HG03521 (cell line): ENCODE results near the gene KCNK3.

Experiments used
- ATAC-seq: cut with Tn5 transposase; IDR thresholded peaks from one replicate; pipeline ENCODE4 v1.9.1; 2021; ENCODE audit warnings: mild to moderate bottlenecking, moderate library complexity; ENCODE audit not compliant: unreplicated experiment

Gene KCNK3

GRCh38 chr2:26687801-26688200 lies 4.7 kb upstream of the KCNK3 start:
- ATAC-seq = no peak

GRCh38 chr2:26691161-26691560 lies 1.4 kb upstream of the KCNK3 start:
- no peak for ATAC-seq

GRCh38 chr2:26691881-26692278 lies 642 bp upstream of the KCNK3 start:
- ATAC-seq = no peak

- no peak for ATAC-seq
Measured at GRCh38 chr2:26692897-26693849, 651 bp downstream of the KCNK3 start.

- no peak for ATAC-seq
Measured at GRCh38 chr2:26694001-26694400, 1.5 kb downstream of the KCNK3 start.

- no peak for ATAC-seq
Measured at GRCh38 chr2:26696351-26696816, 3.9 kb downstream of the KCNK3 start.

- no peak for ATAC-seq
Measured at GRCh38 chr2:26697425-26697824, 4.9 kb downstream of the KCNK3 start.

GRCh38 chr2:26699295-26699694 lies 6.8 kb downstream of the KCNK3 start:
- no peak for ATAC-seq

GRCh38 chr2:26700078-26700477 lies 7.6 kb downstream of the KCNK3 start:
- no peak for ATAC-seq

- ATAC-seq = no peak
Measured at GRCh38 chr2:26701596-26701995, 9.1 kb downstream of the KCNK3 start.

GRCh38 chr2:26702025-26702424 lies 9.5 kb downstream of the KCNK3 start:
- ATAC-seq = no peak

GRCh38 chr2:26704441-26704977 lies 12.0 kb downstream of the KCNK3 start:
- no peak for ATAC-seq

GRCh38 chr2:26705126-26705525 lies 12.6 kb downstream of the KCNK3 start:
- ATAC-seq = no peak

GRCh38 chr2:26706093-26706492 lies 13.6 kb downstream of the KCNK3 start:
- no peak for ATAC-seq

- ATAC-seq = no peak
Measured at GRCh38 chr2:26706616-26707473, 14.3 kb downstream of the KCNK3 start.

- ATAC-seq = no peak
Measured at GRCh38 chr2:26707747-26708146, 15.2 kb downstream of the KCNK3 start.

- no peak for ATAC-seq
Measured at GRCh38 chr2:26708457-26708856, 15.9 kb downstream of the KCNK3 start.

- ATAC-seq = no peak
Measured at GRCh38 chr2:26709323-26710110, 17.0 kb downstream of the KCNK3 start.

GRCh38 chr2:26710145-26710544 lies 17.6 kb downstream of the KCNK3 start:
- ATAC-seq = no peak

- ATAC-seq = no peak
Measured at GRCh38 chr2:26710743-26711456, 18.4 kb downstream of the KCNK3 start.
